ENCODE results near the gene LARP4B. TPM values are rescaled to one million over a fixed set of nuclear protein-coding genes. Genes with fewer than 3 reads are reported as not detected.

LARP4B gene
- polyA plus RNA-seq, 1 donor from 2014 or later, result 14.2 TPM

DNA sequence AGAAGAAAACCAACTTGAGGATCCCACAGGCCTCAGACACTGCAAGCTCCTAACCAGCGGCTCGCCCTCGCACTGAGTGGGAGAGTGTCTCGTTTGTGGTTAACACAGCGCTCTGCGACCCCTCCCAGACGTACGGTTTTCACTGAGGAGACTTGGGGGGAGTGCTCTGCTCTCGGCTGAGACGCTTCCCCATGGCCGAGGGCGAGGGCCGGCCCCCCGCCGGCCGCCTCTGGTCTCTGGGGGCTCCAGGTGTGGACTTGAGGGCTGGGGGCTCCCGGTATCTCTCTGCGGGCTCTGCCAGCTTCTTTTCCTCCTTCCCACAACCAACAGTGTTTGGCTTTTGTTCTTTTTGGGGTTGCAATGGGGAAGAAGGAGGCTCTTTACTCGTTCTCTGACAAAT lies 118.7 kb downstream of the LARP4B start:
- TF ChIP-seq EZH2 (IDR thresholded peaks at IDR 0.05; ENCODE audit: borderline replicate concordance, insufficient read depth, low read length, poor library complexity, severe bottlenecking) (no peak), EP300 (conservative IDR thresholded peaks at IDR 0.05; ENCODE audit: poor library complexity, severe bottlenecking) (no peak), RAD21 (conservative IDR thresholded peaks at IDR 0.05) (no peak), TAF1 (IDR thresholded peaks at IDR 0.05; ENCODE audit: low read depth) (no peak), MXI1 (conservative IDR thresholded peaks at IDR 0.05; ENCODE audit: poor library complexity, severe bottlenecking) (no peak), SMC3 (conservative IDR thresholded peaks at IDR 0.05; ENCODE audit: poor library complexity) (no peak), POLR2AphosphoS5 (IDR thresholded peaks at IDR 0.05) (no peak)
- TF ChIP-seq, protein P1, sequence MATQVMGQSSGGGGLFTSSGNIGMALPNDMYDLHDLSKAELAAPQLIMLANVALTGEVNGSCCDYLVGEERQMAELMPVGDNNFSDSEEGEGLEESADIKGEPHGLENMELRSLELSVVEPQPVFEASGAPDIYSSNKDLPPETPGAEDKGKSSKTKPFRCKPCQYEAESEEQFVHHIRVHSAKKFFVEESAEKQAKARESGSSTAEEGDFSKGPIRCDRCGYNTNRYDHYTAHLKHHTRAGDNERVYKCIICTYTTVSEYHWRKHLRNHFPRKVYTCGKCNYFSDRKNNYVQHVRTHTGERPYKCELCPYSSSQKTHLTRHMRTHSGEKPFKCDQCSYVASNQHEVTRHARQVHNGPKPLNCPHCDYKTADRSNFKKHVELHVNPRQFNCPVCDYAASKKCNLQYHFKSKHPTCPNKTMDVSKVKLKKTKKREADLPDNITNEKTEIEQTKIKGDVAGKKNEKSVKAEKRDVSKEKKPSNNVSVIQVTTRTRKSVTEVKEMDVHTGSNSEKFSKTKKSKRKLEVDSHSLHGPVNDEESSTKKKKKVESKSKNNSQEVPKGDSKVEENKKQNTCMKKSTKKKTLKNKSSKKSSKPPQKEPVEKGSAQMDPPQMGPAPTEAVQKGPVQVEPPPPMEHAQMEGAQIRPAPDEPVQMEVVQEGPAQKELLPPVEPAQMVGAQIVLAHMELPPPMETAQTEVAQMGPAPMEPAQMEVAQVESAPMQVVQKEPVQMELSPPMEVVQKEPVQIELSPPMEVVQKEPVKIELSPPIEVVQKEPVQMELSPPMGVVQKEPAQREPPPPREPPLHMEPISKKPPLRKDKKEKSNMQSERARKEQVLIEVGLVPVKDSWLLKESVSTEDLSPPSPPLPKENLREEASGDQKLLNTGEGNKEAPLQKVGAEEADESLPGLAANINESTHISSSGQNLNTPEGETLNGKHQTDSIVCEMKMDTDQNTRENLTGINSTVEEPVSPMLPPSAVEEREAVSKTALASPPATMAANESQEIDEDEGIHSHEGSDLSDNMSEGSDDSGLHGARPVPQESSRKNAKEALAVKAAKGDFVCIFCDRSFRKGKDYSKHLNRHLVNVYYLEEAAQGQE (IDR thresholded peaks at IDR 0.05; ENCODE audit: borderline replicate concordance), result no peak
- TF ChIP-seq, protein P2, sequence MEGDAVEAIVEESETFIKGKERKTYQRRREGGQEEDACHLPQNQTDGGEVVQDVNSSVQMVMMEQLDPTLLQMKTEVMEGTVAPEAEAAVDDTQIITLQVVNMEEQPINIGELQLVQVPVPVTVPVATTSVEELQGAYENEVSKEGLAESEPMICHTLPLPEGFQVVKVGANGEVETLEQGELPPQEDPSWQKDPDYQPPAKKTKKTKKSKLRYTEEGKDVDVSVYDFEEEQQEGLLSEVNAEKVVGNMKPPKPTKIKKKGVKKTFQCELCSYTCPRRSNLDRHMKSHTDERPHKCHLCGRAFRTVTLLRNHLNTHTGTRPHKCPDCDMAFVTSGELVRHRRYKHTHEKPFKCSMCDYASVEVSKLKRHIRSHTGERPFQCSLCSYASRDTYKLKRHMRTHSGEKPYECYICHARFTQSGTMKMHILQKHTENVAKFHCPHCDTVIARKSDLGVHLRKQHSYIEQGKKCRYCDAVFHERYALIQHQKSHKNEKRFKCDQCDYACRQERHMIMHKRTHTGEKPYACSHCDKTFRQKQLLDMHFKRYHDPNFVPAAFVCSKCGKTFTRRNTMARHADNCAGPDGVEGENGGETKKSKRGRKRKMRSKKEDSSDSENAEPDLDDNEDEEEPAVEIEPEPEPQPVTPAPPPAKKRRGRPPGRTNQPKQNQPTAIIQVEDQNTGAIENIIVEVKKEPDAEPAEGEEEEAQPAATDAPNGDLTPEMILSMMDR (IDR thresholded peaks at IDR 0.05; ENCODE audit: poor library complexity, severe bottlenecking), result no peak
- peaks cover 11% of the 10 kb centered on the region for H3K36me3 ChIP-seq (ENCODE audit: insufficient read depth, low read length)
- H3F3A ChIP-seq (ENCODE audit: insufficient read depth, low read length, poor library complexity, severe bottlenecking), result no peaks in the 10 kb centered on the region
- H3K9me3 ChIP-seq (ENCODE audit: low read length), result no peaks in the 10 kb centered on the region
- H2AFZ ChIP-seq (ENCODE audit: low read depth, low read length), result no peak overlapping the region
- H3K4me2 ChIP-seq (ENCODE audit: low read length), result no peak overlapping the region
- no peaks in the 10 kb centered on the region for H3K27me3 ChIP-seq (ENCODE audit: insufficient read depth, low read depth, low read length)
- H3K4me3 ChIP-seq (ENCODE audit: low read length), result no peak overlapping the region
- H3K79me2 ChIP-seq (replicated peaks; ENCODE audit: insufficient read depth, low read length), result no peaks in the 10 kb centered on the region
- H4K20me1 ChIP-seq (ENCODE audit: insufficient read depth), result no peaks in the 10 kb centered on the region
- no peak overlapping the region for H3K27ac ChIP-seq (ENCODE audit: low read length)
- H3K9me2 ChIP-seq (ENCODE audit: insufficient read depth, low read length), result no peaks in the 10 kb centered on the region
- H3K9ac ChIP-seq (ENCODE audit: low read length), result no peak overlapping the region

DNA sequence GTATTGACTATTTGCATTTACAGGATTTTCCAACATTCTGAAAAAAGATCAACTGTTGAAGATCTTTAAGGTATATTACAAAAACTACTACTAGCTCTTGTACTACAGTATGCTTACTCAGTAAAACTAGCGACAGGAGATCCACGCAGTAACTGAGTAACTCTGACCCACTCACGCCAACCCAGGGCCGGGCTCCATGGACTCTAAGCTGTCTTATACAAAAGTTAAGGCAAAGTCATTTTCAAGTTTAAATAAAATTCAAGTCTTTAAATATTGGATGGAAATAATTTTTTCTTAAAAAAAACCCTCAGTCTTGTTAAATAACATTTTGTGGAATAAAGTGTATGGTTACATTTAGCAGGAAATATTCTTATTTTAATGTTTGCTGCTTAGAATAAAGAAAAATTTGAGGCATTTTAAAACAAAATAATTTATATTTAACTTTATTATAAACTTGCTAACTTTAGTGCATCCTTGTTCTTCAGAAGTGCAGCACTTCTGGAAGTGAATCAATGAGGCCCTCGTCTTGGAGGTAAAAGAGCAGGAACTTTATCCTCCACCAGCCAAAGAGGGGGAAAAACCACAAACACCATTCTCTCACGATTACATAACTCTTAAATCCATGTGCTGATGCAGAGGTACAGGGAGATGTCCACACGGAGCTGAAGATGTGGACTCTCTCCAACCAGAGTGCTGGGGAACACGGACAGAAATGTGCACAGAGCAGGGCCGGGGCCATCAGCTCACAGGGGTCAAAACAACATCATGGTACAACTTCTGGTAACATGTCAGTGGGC lies 119.9 kb downstream of the LARP4B start:
- TF ChIP-seq SMC3 (conservative IDR thresholded peaks at IDR 0.05; ENCODE audit: poor library complexity) (no peak), MXI1 (conservative IDR thresholded peaks at IDR 0.05; ENCODE audit: poor library complexity, severe bottlenecking) (no peak), RAD21 (conservative IDR thresholded peaks at IDR 0.05) (no peak), TAF1 (IDR thresholded peaks at IDR 0.05; ENCODE audit: low read depth) (no peak), EP300 (conservative IDR thresholded peaks at IDR 0.05; ENCODE audit: poor library complexity, severe bottlenecking) (no peak), POLR2AphosphoS5 (IDR thresholded peaks at IDR 0.05) (no peak)
- TF ChIP-seq, protein P2 (IDR thresholded peaks at IDR 0.05; ENCODE audit: poor library complexity, severe bottlenecking), result no peak
- TF ChIP-seq, protein P1 (IDR thresholded peaks at IDR 0.05; ENCODE audit: borderline replicate concordance), result no peak
- Histone ChIP-seq H3K9me3 (ENCODE audit: low read length) (no peaks in the 10 kb centered on the region), H3K9ac (ENCODE audit: low read length) (no peak overlapping the region), H3K36me3 (ENCODE audit: insufficient read depth, low read length) (peaks cover 5% of the 10 kb centered on the region), H3K9me2 (ENCODE audit: insufficient read depth, low read length) (no peaks in the 10 kb centered on the region), H3K27me3 (ENCODE audit: insufficient read depth, low read depth, low read length) (no peaks in the 10 kb centered on the region), H3K4me2 (ENCODE audit: low read length) (no peak overlapping the region), H4K20me1 (ENCODE audit: insufficient read depth) (no peaks in the 10 kb centered on the region), H3F3A (ENCODE audit: insufficient read depth, low read length, poor library complexity, severe bottlenecking) (no peaks in the 10 kb centered on the region), H3K79me2 (replicated peaks; ENCODE audit: insufficient read depth, low read length) (no peaks in the 10 kb centered on the region), H3K4me3 (ENCODE audit: low read length) (no peak overlapping the region), H2AFZ (ENCODE audit: low read depth, low read length) (no peak overlapping the region), H3K27ac (ENCODE audit: low read length) (no peak overlapping the region)
